ENCODE results near the gene S1PR4. TPM values are rescaled to one million over a fixed set of nuclear protein-coding genes. Genes with fewer than 3 reads are reported as not detected.

S1PR4 gene
- total and polyA plus RNA-seq, 2 of the 13 experiments (the other 11 are each of a cell fraction or from before 2014, with no cell fraction given), result 0.07 to 0.09 TPM

DNA sequence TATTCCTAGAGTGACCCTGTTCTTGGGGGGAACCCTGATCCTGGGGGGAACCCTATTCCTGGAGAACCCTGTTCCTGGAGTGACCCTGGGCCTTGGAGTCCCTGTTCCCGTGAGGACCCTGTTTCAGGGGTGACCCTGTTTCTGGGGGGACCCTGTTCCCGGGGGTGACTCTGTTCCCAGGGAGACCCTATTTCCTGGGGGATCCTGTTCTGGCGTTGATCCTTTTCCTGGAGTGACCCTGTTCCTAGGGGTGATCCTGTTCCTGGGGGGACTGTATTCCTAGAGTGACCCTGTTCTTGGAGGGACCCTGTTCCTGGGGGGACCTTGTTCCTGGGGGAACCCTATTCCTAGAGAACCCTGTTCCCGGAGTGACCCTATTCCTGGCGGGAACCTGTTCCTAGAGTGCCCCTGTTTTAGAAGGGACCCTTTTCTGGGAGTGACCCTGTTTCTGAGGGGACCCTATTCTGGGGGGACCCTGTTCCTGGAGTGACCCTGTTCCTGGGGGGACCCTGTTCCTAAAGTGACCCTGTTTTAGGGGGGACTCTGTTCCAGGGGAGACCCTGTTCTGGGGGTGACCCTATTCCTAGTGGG lies 27.7 kb upstream of the S1PR4 start (continued):
- TF ChIP-seq, protein P1, sequence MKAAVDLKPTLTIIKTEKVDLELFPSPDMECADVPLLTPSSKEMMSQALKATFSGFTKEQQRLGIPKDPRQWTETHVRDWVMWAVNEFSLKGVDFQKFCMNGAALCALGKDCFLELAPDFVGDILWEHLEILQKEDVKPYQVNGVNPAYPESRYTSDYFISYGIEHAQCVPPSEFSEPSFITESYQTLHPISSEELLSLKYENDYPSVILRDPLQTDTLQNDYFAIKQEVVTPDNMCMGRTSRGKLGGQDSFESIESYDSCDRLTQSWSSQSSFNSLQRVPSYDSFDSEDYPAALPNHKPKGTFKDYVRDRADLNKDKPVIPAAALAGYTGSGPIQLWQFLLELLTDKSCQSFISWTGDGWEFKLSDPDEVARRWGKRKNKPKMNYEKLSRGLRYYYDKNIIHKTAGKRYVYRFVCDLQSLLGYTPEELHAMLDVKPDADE (CRISPR knock-in tag; IDR thresholded peaks at IDR 0.05), result no peak
- TF ChIP-seq SRSF4 (IDR thresholded peaks at IDR 0.05; ENCODE audit: low read depth, low read length, poor library complexity, severe bottlenecking) (no peak), ZNF556 (CRISPR knock-in tag; IDR thresholded peaks at IDR 0.05; ENCODE audit: borderline replicate concordance) (no peak), PHF20 (CRISPR knock-in tag; IDR thresholded peaks at IDR 0.05) (no peak)
- TF ChIP-seq, protein P2, sequence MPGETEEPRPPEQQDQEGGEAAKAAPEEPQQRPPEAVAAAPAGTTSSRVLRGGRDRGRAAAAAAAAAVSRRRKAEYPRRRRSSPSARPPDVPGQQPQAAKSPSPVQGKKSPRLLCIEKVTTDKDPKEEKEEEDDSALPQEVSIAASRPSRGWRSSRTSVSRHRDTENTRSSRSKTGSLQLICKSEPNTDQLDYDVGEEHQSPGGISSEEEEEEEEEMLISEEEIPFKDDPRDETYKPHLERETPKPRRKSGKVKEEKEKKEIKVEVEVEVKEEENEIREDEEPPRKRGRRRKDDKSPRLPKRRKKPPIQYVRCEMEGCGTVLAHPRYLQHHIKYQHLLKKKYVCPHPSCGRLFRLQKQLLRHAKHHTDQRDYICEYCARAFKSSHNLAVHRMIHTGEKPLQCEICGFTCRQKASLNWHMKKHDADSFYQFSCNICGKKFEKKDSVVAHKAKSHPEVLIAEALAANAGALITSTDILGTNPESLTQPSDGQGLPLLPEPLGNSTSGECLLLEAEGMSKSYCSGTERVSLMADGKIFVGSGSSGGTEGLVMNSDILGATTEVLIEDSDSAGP (CRISPR knock-in tag; IDR thresholded peaks at IDR 0.05; ENCODE audit: borderline replicate concordance), result no peak
- TF ChIP-seq, protein P3, sequence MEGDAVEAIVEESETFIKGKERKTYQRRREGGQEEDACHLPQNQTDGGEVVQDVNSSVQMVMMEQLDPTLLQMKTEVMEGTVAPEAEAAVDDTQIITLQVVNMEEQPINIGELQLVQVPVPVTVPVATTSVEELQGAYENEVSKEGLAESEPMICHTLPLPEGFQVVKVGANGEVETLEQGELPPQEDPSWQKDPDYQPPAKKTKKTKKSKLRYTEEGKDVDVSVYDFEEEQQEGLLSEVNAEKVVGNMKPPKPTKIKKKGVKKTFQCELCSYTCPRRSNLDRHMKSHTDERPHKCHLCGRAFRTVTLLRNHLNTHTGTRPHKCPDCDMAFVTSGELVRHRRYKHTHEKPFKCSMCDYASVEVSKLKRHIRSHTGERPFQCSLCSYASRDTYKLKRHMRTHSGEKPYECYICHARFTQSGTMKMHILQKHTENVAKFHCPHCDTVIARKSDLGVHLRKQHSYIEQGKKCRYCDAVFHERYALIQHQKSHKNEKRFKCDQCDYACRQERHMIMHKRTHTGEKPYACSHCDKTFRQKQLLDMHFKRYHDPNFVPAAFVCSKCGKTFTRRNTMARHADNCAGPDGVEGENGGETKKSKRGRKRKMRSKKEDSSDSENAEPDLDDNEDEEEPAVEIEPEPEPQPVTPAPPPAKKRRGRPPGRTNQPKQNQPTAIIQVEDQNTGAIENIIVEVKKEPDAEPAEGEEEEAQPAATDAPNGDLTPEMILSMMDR (CRISPR knock-in tag; IDR thresholded peaks at IDR 0.05), result no peak
- TF ChIP-seq, protein P4, sequence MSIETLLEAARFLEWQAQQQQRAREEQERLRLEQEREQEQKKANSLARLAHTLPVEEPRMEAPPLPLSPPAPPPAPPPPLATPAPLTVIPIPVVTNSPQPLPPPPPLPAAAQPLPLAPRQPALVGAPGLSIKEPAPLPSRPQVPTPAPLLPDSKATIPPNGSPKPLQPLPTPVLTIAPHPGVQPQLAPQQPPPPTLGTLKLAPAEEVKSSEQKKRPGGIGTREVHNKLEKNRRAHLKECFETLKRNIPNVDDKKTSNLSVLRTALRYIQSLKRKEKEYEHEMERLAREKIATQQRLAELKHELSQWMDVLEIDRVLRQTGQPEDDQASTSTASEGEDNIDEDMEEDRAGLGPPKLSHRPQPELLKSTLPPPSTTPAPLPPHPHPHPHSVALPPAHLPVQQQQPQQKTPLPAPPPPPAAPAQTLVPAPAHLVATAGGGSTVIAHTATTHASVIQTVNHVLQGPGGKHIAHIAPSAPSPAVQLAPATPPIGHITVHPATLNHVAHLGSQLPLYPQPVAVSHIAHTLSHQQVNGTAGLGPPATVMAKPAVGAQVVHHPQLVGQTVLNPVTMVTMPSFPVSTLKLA (IDR thresholded peaks at IDR 0.05), result no peak

All from HepG2 (cell line).